HTR-8/SVneo (cell line): ENCODE measurements around the gene NFIA.

Source experiments
- DNase-seq: peaks from one replicate; pipeline ENCODE4 v3.0.0; 2011; ENCODE audit warnings: low spot score, mixed read lengths; ENCODE audit not compliant: insufficient read length
- FAIRE-seq: peaks from 2 replicates; lab custom pipeline; 2011; peaks lifted over from hg19 to GRCh38; lab: Jason Lieb, UNC

Gene NFIA

DNA sequence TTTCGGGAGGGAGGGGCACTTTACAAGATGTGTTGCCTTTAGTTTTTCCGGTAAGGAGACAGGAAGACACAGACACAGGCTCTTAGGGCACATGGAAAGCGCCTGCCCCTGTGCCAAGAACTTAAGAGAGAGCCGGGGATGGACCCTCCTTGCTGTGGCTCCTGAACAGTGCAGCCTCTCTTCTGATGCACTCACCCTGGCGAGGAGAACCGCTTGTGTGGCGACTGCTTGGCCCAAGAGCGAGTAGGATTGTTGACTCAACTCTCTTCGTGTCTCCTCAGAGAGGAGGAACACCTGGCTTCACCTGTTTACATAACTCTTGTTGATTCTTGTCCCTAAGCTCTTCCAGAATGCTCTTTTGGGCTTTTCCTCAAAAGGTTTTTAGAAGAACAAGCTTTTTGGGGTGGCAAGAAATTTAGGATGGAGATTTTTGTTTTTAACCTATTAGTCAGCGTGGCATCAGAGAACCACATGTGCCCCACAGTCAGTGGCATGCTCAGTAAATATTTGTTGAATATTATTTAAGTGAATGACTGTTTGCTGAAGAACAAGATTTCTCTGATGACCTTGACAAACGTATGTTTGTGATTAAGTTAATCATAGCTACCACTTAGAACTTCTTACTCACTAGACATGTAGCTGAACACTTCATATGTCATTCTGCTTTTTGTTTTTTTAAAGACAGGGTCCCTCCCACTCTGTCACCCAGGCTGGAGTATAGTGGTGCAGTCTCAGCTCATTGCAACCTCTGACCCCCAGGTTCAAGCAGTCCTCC is 60.6 kb downstream of the NFIA start:
- no peak for DNase-seq

DNA sequence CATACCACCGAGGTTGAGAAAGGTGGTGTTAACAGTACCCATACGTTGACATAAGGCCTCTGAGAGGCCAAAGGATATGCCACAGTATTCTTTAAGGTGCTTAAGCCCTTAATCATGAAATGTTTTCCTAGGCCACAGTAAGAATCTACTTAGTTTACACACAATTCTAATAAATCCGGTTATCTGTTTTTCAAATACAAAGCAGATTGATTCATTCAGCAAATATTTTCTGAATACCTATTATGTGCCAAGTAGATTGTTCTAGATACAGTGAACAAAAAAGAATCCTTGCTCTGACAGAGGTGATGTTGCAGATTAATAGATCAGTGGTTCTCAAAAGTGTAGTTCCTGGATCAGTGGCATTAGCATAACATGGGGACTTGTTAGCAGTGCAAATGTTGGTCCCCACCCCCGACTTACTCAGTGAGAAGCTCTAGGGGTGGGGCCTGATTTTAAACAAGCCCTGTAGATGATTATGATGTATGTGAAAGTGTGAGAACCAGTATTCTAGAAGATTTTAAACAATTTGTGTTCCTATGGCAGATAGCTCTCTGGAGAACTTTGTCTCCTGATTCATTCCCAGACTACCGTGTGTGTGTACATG is 61.6 kb downstream of the NFIA start:
- DNase-seq (no peak), FAIRE-seq (no peak)

More for the DNA sequence above, 60.6 kb downstream of the NFIA start:
- no peak for FAIRE-seq

GRCh38 chr1:61149010-61149860 is 66.9 kb downstream of the NFIA start:
- FAIRE-seq, result no peak
- DNase-seq, result no peak

DNA sequence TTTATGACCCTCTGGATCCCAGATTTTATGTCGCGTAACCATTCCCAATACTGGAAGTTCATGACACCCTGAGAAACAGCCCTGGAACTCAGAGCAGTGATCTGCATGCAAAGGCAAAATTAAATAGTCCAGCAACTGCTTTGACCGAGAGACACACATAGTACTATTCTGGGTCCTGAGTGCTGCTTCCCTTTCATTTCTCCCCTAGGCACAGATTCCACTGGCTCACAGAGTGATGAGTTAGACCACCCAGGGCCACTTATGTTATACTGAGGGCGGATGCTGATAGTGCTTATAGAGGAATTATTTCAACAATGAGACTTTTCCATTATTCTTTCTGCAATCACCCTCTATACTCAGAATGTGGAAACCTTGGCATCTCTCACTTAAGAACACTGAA is 69.2 kb downstream of the NFIA start:
- no peak for FAIRE-seq
- DNase-seq, result no peak

DNA sequence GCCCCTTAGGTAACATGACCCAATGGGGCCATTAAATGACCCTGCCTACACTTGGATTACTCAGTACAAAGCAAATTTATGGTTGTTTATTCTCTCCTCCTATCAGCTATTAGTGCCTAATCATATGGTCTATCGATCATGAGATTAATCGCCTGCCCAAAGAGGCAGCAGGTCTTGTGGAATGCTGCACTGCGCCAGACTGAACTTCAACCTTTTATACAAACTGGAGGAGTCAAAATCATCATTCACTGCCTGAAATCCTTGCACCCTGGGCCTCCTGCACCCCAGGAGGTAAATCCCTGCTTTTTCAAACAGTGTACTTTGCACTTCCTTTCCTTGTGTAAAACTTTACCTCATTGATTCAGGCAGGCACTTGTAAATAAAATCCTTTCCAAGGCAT is 69.7 kb downstream of the NFIA start:
- DNase-seq (no peak), FAIRE-seq (no peak)

DNA sequence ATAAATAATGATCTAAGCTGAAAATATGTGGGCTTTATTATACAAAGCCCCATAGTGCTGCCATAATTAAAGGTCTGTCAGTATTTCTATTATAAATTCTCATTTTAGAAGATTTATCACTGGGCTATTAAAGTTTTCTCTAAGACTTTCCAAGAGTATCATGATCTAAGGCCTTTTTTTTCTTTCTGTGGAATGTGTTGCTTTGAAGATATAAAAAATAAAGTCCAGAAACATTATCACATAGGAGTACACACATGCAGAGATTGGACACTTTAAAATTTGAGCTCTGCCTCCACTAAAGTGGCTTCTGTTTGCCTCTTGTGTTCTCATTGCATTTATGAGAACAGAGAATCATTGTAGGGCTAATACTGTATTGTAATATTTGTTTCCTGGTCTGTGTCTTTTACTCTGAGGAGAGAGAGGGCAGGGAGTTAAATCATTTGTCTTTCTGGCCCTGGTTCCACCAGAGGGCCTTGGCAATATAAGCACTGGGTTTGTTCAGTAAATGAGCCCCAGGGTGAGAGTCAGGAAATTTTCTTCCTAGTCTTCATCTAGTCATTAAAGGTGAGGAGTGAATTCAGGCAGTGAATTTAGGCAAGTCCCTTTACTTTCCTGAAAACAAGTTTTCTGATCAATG is 70.2 kb downstream of the NFIA start:
- FAIRE-seq (no peak), DNase-seq (no peak)

DNA sequence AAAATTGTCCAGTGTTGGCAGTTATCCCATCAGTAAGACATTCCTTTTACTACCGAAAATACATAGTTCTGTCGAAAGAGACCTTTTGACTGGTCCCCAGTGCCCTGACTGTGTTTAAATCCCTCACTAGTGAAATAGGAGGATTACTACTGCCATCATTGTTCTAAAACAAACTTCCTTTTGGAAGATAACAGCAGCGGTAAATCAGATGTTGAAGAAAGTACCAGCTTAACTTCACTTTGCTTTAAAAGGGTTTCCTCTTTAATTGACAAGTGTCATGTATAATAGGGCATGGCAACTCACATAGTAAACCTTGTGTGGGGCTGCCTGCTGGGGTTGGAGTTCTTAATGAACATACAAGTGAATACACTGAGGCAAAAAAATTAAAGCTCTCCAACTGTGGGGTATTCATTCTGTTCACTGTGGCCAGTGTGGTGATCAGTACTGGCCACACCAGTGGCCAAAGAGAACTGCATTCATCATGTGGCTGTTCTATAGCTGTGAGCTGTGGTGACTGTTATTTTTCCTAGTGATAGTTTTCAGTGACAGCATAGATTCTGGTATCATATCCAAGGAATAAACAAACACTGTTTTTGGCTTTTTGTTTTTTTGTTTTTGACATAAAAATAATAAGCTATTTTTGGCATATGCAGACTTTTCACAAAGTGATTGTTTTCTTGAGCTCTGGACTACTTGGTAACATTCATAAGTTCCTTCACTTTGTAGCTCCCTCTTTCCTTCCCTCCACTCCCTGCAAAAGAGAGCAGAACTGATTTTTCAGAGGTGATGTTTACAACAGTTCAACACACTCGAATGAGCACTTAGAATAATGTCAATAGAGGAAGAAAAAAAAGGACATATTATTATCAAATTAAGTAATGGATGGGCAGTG is 74.5 kb downstream of the NFIA start:
- FAIRE-seq (no peak), DNase-seq (no peak)

DNA sequence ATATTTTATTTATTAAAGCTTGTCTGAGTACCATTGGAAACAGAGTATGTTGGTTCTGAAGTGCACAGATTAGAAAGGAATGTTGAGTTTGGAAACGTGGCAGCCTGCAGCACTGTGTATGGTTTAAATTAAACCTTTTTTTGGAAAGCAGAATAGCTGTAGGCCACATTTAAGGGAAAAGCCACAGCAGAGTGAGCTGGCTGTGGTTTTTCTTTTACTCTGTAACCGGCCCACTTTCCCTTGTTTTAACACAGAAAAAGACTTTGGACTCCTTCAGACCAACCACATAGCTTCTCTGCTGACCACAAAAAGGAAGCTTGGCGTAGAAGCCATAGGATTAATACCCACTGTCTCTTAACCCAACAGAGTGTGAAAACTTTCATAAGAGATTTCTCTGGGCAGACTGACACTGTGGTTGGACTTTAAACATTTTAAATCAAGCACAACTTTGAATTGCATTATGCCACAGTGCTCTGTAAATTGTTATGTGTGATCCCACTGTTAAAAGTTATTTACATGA is 75.2 kb downstream of the NFIA start:
- no peak for FAIRE-seq
- DNase-seq, result no peak

DNA sequence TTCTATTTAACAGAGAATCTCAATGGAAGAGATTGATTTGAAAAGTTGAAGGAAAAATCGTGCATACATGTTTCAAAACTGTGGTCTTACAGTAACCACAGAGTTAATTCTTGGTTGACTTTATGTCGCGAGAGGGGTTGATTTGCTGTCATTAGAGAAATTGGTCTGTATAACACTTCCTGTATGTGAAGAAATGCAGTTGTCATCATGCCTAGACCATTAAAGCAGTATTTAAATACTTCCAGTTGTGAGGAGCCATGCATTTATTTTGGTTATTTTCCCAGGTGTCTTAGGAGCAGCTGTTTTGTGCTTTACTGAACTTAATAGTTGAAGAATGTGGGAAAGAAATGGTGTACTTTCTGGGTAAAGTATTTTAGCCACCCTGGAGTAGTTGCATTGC is 76.2 kb downstream of the NFIA start:
- no peak for FAIRE-seq

DNA sequence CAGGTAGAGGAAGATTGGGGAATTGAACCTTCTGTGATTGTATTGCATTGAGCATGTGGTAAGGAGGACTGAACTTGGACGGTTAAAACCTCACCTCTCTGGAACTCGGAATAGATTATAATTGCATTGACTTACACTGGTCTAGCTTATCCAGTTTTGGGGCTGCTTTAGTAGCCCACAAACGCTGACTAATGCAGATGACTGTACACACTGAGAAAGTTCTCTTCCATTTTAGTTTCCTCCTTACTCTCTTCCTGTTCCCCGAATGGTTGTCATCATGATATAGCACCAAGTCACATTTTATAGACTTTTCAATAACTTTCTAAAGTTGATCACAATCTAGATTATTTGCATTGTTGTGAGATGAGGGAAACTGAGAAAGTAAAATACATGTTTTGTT is 78.2 kb downstream of the NFIA start:
- FAIRE-seq (no peak), DNase-seq (no peak)

More for the DNA sequence above, 76.2 kb downstream of the NFIA start:
- DNase-seq, result no peak

DNA sequence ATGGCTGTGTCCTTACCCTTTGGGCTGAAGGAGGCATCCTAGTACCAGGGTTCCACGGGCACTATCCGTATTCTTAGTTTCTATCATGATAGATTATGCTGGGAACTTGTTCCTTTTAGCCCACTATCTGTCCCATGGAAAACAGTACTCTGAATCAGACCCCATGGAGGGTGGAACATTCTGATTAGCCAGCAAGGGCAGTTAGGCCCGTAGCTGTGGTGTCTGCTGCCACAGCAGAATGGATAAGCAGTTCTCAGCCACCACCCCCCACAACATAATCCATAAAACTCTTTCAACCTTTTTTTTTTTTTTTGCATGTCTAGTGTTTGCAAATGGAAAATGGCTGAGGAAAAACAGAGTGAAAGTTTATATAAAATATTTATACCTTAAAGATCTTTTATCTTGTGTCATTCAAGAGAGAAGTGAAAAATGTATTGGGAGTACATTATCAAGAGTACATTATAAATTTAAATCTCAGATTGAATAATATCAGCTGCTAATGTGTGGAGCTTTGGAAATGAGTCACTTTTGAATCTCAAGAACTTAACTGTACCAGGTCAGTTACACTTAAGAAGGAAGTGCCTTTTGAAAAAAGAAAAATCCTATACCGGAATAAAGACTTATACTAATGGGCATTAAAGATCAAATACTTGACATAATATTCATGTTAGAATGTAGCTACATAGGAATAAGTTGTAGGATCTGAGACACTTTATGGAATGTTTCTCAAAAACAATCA is 80.3 kb downstream of the NFIA start:
- DNase-seq (no peak), FAIRE-seq (no peak)

- FAIRE-seq, result no peak
- no peak for DNase-seq
Observed at GRCh38 chr1:61163355-61163754, 81.0 kb downstream of the NFIA start.

- FAIRE-seq, result no peak
- DNase-seq, result no peak
Observed at GRCh38 chr1:61165402-61165801, 83.0 kb downstream of the NFIA start.

GRCh38 chr1:61167309-61167708 is 84.9 kb downstream of the NFIA start:
- DNase-seq, result no peak
- FAIRE-seq, result no peak

DNA sequence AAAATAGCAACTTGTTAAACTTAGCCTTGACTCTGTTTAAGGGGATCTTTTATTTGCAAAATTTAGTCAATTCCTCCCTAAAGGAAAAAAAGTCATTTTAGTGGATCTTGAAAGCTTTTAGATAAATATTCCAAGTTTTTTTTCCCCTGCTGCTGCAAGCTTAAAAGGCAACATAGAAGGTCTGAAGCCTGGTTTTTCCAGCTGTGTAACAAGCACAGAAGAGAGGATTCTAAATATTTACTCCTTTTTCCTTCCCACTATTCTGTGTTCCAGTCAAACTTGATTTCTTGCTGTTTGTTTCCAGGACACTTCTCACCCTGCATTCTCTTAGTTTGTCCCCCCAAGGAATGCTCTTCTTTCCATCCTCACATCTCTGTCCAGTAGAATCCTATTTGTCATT is 86.7 kb downstream of the NFIA start:
- DNase-seq, result no peak
- FAIRE-seq, result no peak

- FAIRE-seq, result no peak
- DNase-seq, result no peak
Observed at GRCh38 chr1:61169634-61170033, 87.3 kb downstream of the NFIA start.

DNA sequence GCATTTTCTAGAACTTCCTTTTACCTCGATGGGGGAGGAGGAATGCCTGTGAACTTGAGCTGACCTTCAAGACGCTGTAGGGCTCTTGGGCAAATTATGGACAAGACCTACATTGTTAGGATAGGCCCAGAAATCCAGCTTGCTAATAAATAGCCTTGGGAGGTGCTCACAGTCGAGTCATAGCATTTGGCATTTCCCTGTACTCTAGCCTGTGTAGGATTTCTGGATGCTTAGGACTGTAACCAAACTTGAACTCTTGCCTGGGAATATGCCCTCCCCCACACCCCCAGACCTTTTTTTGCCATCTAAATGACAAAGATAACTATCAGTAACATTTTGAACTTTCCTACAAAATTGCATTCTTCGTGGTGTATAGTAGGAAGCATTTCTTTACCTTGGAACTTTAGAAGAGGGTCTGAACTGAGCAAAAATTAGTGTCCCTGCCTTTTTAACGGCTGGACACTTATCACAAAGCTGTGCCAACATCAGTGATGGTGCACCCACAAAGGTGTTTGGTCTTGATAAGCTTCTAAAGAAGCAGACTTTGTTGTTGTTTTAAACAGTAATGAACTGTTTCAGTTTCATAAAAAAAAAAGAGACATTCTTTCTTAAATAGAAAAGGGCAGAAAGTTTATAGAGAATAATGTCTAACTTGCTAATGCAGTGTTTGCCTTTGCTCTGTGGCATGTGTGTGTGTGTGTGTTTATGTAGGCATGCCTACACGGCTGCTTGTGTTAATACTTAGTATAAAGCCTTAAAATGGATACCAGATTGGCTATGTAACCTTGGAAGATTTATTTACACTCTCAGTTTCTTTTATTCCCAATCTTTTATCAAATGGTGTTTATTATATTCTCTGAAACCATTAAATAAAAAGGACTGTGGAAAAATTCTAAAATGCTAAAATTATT is 88.2 kb downstream of the NFIA start:
- FAIRE-seq (no peak), DNase-seq (no peak)

DNA sequence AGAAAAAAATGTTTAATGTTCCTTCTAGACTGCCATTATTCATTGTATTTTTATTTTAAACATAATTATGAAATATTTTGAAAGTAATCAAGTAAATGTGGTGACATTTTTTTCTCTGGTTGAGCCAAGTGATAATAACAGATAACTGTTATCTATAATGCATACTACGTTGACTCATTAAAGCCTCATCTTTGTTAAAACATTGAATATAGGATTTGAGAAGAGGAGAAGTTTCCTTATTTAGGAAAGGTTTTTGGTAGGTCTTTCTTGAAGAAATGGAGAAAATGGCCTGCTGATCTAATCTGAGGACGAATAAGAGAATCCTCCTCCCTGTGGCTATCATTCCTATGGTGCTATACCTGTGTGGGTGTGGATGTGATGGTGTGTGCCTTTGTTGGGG is 89.0 kb downstream of the NFIA start:
- FAIRE-seq, result no peak
- no peak for DNase-seq
